HepG2 (cell line): ENCODE results near the gene RBFOX1. TPM values are rescaled to one million over a fixed set of nuclear protein-coding genes. Genes with fewer than 3 reads are reported as not detected.

Experiments
- ATAC-seq: fragments of 200-7000 bp; cut with Tn5 transposase; 3 replicates; pipeline ENCODE4 v1.9.1; 2020; ENCODE audit warnings: mild to moderate bottlenecking, moderate library complexity
- BruUV-seq: library from RNA; stranded (reverse); fragments of 400-500 nt; replicated peaks from 2 replicates; lab custom pipeline; 2021; lab: Mats Ljungman, UMichigan
- CTCF ChIA-PET: fragments of 300-600 bp; formaldehyde crosslinking; extraction: SDS; loops from one replicate; lab custom pipeline; 2021; ENCODE audit warnings: low total read pairs, inconsistent platforms, low intra/inter-chr PET ratio; lab: Yijun Ruan, JAX
- POLR2A ChIA-PET: fragments of 350-600 bp; sonication (Branson Sonifier 250); formaldehyde crosslinking; loops from one replicate; lab custom pipeline; 2020; ENCODE audit warnings: antibody characterized with exemption, inconsistent platforms; lab: Yijun Ruan, JAX
- DNase-seq: peaks from one replicate; pipeline ENCODE4 v3.0.0-alpha.2; 2015; ENCODE audit warnings: low spot score
- FAIRE-seq: peaks from 3 replicates; lab custom pipeline; 2011; peaks lifted over from hg19 to GRCh38; lab: Jason Lieb, UNC
- H2AFZ ChIP-seq: one replicate; pipeline ENCODE4 v1.6.1; 2011; ENCODE audit warnings: low read length, inconsistent platforms
- H3K27ac ChIP-seq: fragments of 300-600 bp; 3 replicates; pipeline ENCODE4 v1.8.0; 2011; ENCODE audit warnings: mixed run types, mild to moderate bottlenecking, mixed read lengths, low read length, inconsistent platforms; ENCODE audit not compliant: insufficient read depth; ENCODE audit errors: extremely low read length
- H3K27me3 ChIP-seq, 2 experiments: fragments of 200-600 bp in 1 of 2; 2 replicates in 1 of 2; 3 replicates in 1 of 2; pipeline versions ENCODE4 v1.6.0 to v1.8.0; 2011; ENCODE audit warnings: low read length in 2 of 2, mild to moderate bottlenecking in 2 of 2, moderate library complexity in 2 of 2, inconsistent platforms in 1 of 2; ENCODE audit not compliant: insufficient read depth in 2 of 2, control insufficient read depth in 1 of 2
- H3K36me3 ChIP-seq, 2 experiments: fragments of 200-600 bp in 1 of 2; replicated peaks in 1 of 2; 2 replicates in 1 of 2; 3 replicates in 1 of 2; pipeline versions ENCODE4 v1.5.1 to v1.8.0; 2011; ENCODE audit warnings: low read length in 2 of 2, inconsistent platforms in 1 of 2; ENCODE audit not compliant: insufficient read depth in 2 of 2, control insufficient read depth in 1 of 2
- H3K4me1 ChIP-seq: 2 replicates; pipeline ENCODE4 v1.5.1; 2012; ENCODE audit warnings: low read length, inconsistent platforms; ENCODE audit not compliant: insufficient read depth
- H3K4me2 ChIP-seq: 2 replicates; pipeline ENCODE4 v1.6.0; 2011; ENCODE audit warnings: low read depth, low read length, inconsistent platforms
- H3K4me3 ChIP-seq, 3 experiments: fragments of 200-600 bp in 1 of 3; sonication (generic), shearing (Covaris generic) in 1 of 3; replicated peaks in 1 of 3; 2 replicates each; pipeline ENCODE4 v1.5.1; 2011 to 2016; ENCODE audit warnings: low read length in 3 of 3, inconsistent platforms in 2 of 3, low read depth in 2 of 3, mild to moderate bottlenecking in 2 of 3, control low read depth in 1 of 3, mixed read lengths in 1 of 3; ENCODE audit not compliant: insufficient read depth in 1 of 3
- H3K79me2 ChIP-seq: one replicate; pipeline ENCODE4 v1.6.1; 2011; ENCODE audit warnings: low read length, inconsistent platforms; ENCODE audit not compliant: insufficient read depth
- H3K9ac ChIP-seq: 2 replicates; pipeline ENCODE4 v1.6.0; 2011; ENCODE audit warnings: mild to moderate bottlenecking, low read depth, low read length, inconsistent platforms; ENCODE audit not compliant: insufficient read depth
- H3K9me3 ChIP-seq: 2 replicates; pipeline ENCODE4 v1.5.1; 2012; ENCODE audit warnings: mild to moderate bottlenecking, low read length
- H4K20me1 ChIP-seq: 2 replicates; pipeline ENCODE4 v1.6.0; 2011; ENCODE audit warnings: inconsistent platforms, mild to moderate bottlenecking, low read length, moderate library complexity; ENCODE audit not compliant: insufficient read depth
- CBX5 ChIP-seq: sonication (generic); formaldehyde crosslinking; IDR thresholded peaks from 2 replicates; pipeline ENCODE4 v1.4.0; 2020; ENCODE audit warnings: missing genetic modification reagents, borderline replicate concordance
- MATR3 ChIP-seq: sonication (generic); formaldehyde crosslinking; IDR thresholded peaks from 2 replicates; pipeline ENCODE4 v1.4.0; 2020; ENCODE audit warnings: missing genetic modification reagents
- REST ChIP-seq, 2 experiments: IDR thresholded peaks; 2 replicates each; pipeline ENCODE4 v1.6.1; 2011 to 2012; ENCODE audit warnings: low read length in 2 of 2, borderline replicate concordance in 1 of 2, low read depth in 1 of 2, mild to moderate bottlenecking in 1 of 2, moderate library complexity in 1 of 2
- SSRP1 ChIP-seq: IDR thresholded peaks from 2 replicates; pipeline ENCODE4 v1.6.1; 2016; ENCODE audit warnings: control low read depth
- ZBTB4 ChIP-seq: sonication (generic); formaldehyde crosslinking; IDR thresholded peaks from 2 replicates; pipeline ENCODE4 v1.4.0; 2020; ENCODE audit warnings: missing genetic modification reagents, mild to moderate bottlenecking, borderline replicate concordance
- ZFP62 ChIP-seq: sonication (generic); formaldehyde crosslinking; IDR thresholded peaks from 2 replicates; pipeline ENCODE4 v1.4.0; 2020; ENCODE audit warnings: missing genetic modification reagents
- ZNF274 ChIP-seq: sonication (generic); formaldehyde crosslinking; IDR thresholded peaks from 2 replicates; pipeline ENCODE4 v1.5.1; 2020; ENCODE audit warnings: mild to moderate bottlenecking, missing genetic modification reagents
- ZNF557 ChIP-seq: sonication (generic); formaldehyde crosslinking; IDR thresholded peaks from 2 replicates; pipeline ENCODE4 v1.4.0; 2020; ENCODE audit warnings: missing genetic modification reagents
- ZNF615 ChIP-seq: sonication (generic); formaldehyde crosslinking; IDR thresholded peaks from 2 replicates; pipeline ENCODE4 v1.5.0; 2020; ENCODE audit warnings: mild to moderate bottlenecking, missing genetic modification reagents, borderline replicate concordance
- whole genome bisulfite sequencing: methylation state at CpG from one replicate; pipeline ENCODE4 v1.1.6; 2017; ENCODE audit warnings: low lambda C conversion rate; 5-methylcytosine and 5-hydroxymethylcytosine counted together
- in situ Hi-C: cut with HindIII; loops from 2 replicates; pipeline ENCODE4 v1.10.0; 2017; ENCODE audit warnings: low pct_unique_long_range_greater_than_20kb; ENCODE audit not compliant: extremely low pct_ligation_motif_present
- intact Hi-C: fragments of 100-400 bp; cut with micrococcal nuclease; formaldehyde crosslinking; loops from one replicate; pipeline ENCODE4 v1.10.0; 2022; ENCODE audit not compliant: unreplicated experiment
- polyA plus RNA-seq, 8 experiments: library from polyadenylated mRNA; depleted of rRNA in 3 of 8; stranded (reverse) in 7 of 8; unstranded in 1 of 8; fragments of >200 nt; fragmentation: Illumina TruSeq in 4 of 8; extraction: Trizol in 4 of 8; gene quantifications; 2 replicates each; pipeline versions ENCODE4 v1.2.1 to v1.2.3, GENCODE V29; 2011 to 2016; ENCODE audit warnings: low read depth in 4 of 8, missing spikeins in 1 of 8, mixed read lengths in 1 of 8; ENCODE audit not compliant: insufficient read depth in 1 of 8
- total RNA-seq, 5 experiments: library from RNA; depleted of rRNA; stranded (reverse); fragments of >200 nt; fragmentation: Illumina TruSeq; extraction: Trizol; gene quantifications; 2 replicates each; pipeline ENCODE4 v1.2.3, GENCODE V29; 2016; ENCODE audit warnings: low read depth in 1 of 5

RBFOX1 gene
- total and polyA plus RNA-seq, 2 of the 13 experiments (the other 11 are each of a cell fraction or from before 2014, with no cell fraction given): not detected

GRCh38 chr16:7437843-7438242 is 105.2 kb downstream of the RBFOX1 start:
- H2AFZ ChIP-seq: no peak overlapping the region
- 31% methylated on average over 7 of the region's 7 CpGs for WGBS
- no peaks in the 10 kb centered on the region for H3K79me2 ChIP-seq
- CTCF ChIA-PET: no interaction called here
- DNase-seq (no peak), ATAC-seq (no peak), FAIRE-seq (no peak)
- H3K9me3 ChIP-seq: no peaks in the 10 kb centered on the region
- no peaks in the 10 kb centered on the region for H3K36me3 ChIP-seq
- no peak overlapping the region for H3K27ac ChIP-seq
- no TSS peak for BruUV-seq
- H3K4me2 ChIP-seq: no peak overlapping the region
- TF ChIP-seq CBX5 (CRISPR knock-in tag): no peak
- no peak for TF ChIP-seq ZNF274
- TF ChIP-seq ZFP62: no peak
- no peak for TF ChIP-seq ZNF615
- TF ChIP-seq REST (IDR thresholded peaks at IDR 0.05; ENCODE audit: borderline replicate concordance in 1 of 2, low read depth in 1 of 2, low read length in 2 of 2): no peak
- no peak for TF ChIP-seq ZBTB4 (CRISPR knock-in tag)
- TF ChIP-seq SSRP1 (CRISPR knock-in tag): no peak
- TF ChIP-seq ZNF557 (CRISPR knock-in tag): no peak
- no peak for TF ChIP-seq MATR3
- H3K9ac ChIP-seq: no peak overlapping the region
- H3K4me1 ChIP-seq: no peaks in the 10 kb centered on the region
- no peaks in the 10 kb centered on the region for H4K20me1 ChIP-seq
- intact Hi-C loops (no loop called here), in situ Hi-C loops (no loop called here)
- H3K27me3 ChIP-seq: peaks cover 0 to 17% of the 10 kb centered on the region in 2 experiments; a peak in 1 of 5 replicates
- no peak overlapping the region for H3K4me3 ChIP-seq
- POLR2A ChIA-PET: no interaction called here
